Bronchial epithelial cell (primary cell): Measurements from ENCODE around the gene CYP2C19. TPM values are rescaled to one million over a fixed set of nuclear protein-coding genes. Genes with fewer than 3 reads are reported as not detected.
"Not testable (repeated sequence)": the region's sequence is repeated elsewhere in the genome, so short reads cannot be mapped to it uniquely, and the experiment has no call there.

Experiments
- DNase-seq: peaks from one replicate; pipeline ENCODE4 v3.0.0-alpha.2; 2010; ENCODE audit warnings: low read depth
- FAIRE-seq: peaks from 2 replicates; lab custom pipeline; 2011; peaks lifted over from hg19 to GRCh38; lab: Jason Lieb, UNC
- H3K27me3 ChIP-seq: 2 replicates; pipeline ENCODE4 v1.5.1; 2011; ENCODE audit warnings: low read length; ENCODE audit not compliant: control insufficient read depth, insufficient read depth
- H3K36me3 ChIP-seq: 2 replicates; pipeline ENCODE4 v1.5.1; 2011; ENCODE audit warnings: low read length; ENCODE audit not compliant: control insufficient read depth, insufficient read depth
- H3K4me3 ChIP-seq: 2 replicates; pipeline ENCODE4 v1.5.1; 2011; ENCODE audit warnings: mild to moderate bottlenecking, low read depth, low read length, control low read depth
- total RNA-seq: library from RNA; depleted of rRNA; stranded (reverse); fragments of >200 nt; gene quantifications from 2 replicates; pipeline ENCODE4 v1.2.1, GENCODE V29; 2014
- TF ChIP-seq, protein P1 (sequence below): IDR thresholded peaks from 2 replicates; pipeline ENCODE4 v1.5.1; 2011; ENCODE audit warnings: mild to moderate bottlenecking, moderate library complexity, low read length, control low read depth, inconsistent platforms; ENCODE audit not compliant: insufficient read depth, severe bottlenecking

The CYP2C19 gene
- total RNA-seq, 1 donor from 2014 or later, result 0.26 TPM

GRCh38 chr10:94757916-94758315 lies 4.6 kb upstream of the CYP2C19 start:
- no peak for FAIRE-seq
- H3K27me3 ChIP-seq, result no peaks in the 10 kb centered on the region
- DNase-seq, result no peak
- H3K4me3 ChIP-seq, result no peak overlapping the region
- no peaks in the 10 kb centered on the region for H3K36me3 ChIP-seq
- TF ChIP-seq, protein P1, sequence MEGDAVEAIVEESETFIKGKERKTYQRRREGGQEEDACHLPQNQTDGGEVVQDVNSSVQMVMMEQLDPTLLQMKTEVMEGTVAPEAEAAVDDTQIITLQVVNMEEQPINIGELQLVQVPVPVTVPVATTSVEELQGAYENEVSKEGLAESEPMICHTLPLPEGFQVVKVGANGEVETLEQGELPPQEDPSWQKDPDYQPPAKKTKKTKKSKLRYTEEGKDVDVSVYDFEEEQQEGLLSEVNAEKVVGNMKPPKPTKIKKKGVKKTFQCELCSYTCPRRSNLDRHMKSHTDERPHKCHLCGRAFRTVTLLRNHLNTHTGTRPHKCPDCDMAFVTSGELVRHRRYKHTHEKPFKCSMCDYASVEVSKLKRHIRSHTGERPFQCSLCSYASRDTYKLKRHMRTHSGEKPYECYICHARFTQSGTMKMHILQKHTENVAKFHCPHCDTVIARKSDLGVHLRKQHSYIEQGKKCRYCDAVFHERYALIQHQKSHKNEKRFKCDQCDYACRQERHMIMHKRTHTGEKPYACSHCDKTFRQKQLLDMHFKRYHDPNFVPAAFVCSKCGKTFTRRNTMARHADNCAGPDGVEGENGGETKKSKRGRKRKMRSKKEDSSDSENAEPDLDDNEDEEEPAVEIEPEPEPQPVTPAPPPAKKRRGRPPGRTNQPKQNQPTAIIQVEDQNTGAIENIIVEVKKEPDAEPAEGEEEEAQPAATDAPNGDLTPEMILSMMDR, result no peak

DNA sequence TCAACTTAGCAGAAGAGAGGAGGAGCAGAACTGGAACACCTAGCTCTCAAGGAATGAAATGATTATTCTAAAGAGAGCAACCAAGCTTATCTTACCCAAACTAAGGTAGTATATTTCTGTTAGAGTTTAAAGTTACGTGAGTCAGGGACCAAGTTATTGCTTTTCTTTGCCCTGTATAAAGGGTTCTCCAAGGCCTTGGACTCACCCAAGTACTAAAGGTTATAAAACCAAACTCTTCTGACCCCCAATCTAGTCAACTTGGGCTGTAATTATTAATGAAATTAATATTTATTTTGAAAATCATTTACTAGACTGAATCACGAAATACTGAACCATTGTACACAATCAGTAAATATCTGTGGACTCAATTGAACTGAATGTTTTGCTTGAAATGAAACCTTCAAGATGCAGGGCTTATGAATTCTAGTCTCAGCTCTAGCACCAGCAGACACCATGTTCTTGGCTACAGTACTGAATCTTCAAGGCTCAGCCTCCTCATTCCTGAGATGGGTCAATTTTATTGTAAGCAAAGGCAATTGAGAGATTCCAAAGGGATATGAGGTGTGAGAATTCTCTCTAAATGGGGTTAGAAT lies 1.8 kb upstream of the CYP2C19 start:
- H3K27me3 ChIP-seq, result no peaks in the 10 kb centered on the region
- TF ChIP-seq, protein P1, result no peak
- H3K36me3 ChIP-seq, result no peaks in the 10 kb centered on the region
- DNase-seq, result no peak
- FAIRE-seq, result no peak
- H3K4me3 ChIP-seq, result no peak overlapping the region

GRCh38 chr10:94775425-94775824 lies 12.9 kb downstream of the CYP2C19 start:
- H3K36me3 ChIP-seq, FAIRE-seq: not testable (repeated sequence)

DNA sequence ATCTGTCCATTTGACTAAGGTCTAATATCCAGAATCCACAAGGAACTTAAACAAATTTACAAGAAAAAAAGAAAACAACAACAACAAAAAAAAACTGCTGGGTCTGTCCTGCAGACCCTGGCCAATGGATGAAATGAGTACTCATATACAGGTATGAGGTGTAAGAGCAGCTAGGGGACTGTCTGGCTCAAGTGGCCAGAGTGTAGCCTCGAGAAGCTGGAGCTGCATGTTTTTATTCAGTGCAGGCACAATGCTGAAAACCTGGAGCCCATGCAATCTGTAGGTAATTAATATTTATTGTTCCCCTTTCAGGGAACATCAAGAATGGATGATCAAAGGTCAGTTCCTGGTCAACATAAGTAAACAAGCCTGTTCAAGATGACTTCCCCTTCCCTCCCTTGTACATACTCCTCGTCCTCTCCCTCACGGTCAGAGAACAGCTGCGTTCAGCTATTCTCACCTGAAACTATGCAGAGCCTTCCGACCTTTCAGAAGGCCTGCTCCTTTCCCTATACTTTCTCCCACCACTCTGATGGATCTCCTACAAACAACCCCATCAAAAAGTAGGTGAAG lies 15.5 kb downstream of the CYP2C19 start:
- FAIRE-seq (no peak), DNase-seq (no peak)
- TF ChIP-seq, protein P1, result no peak

More at GRCh38 chr10:94775425-94775824, 12.9 kb downstream of the CYP2C19 start:
- H3K4me3 ChIP-seq, H3K27me3 ChIP-seq, DNase-seq: not testable (repeated sequence)

DNA sequence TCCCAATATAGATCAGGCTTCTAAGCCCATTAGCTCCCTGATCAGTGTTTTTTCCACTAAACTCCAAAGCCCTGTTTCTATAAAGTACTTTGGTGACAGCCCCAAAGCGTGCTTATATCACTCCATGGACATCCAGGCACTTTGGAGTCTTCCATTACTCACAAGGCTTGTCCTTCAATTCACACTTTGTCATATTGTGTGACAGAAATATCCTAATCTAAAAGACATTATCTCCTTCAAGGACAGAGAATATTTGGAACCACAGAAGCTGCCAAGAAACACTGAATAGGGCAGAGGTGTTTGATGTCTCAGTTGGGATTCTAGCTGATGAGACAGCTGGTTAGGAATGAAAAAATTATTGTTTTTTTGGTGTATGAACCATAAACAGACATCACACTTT lies 18.4 kb downstream of the CYP2C19 start:
- TF ChIP-seq, protein P1, result no peak
- no peaks in the 10 kb centered on the region for H3K36me3 ChIP-seq
- no peak overlapping the region for H3K4me3 ChIP-seq
- H3K27me3 ChIP-seq, result no peaks in the 10 kb centered on the region
- FAIRE-seq (no peak), DNase-seq (no peak)

More for the DNA sequence above, 15.5 kb downstream of the CYP2C19 start:
- H3K27me3 ChIP-seq, result no peaks in the 10 kb centered on the region
- H3K4me3 ChIP-seq, result no peak overlapping the region
- no peaks in the 10 kb centered on the region for H3K36me3 ChIP-seq

DNA sequence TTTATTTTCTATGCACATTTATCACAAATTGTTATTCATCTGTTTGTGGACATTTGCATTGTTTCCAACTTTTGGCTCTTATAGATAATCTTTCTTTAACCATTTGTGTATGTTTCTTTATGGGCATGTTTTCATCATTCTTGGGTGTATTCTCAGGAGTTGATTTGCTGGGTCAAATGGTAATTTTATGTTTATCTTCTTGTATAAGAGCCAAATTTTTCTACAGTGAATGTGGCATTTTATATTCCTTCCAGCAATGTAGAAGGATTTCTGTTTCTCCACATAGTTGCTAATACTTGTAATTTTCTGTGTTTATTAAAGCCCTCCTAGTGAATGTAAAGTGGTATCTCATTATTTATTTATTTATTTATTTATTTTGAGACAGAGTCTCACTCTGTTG lies 21.8 kb downstream of the CYP2C19 start:
- DNase-seq, result no peak
- TF ChIP-seq, protein P1, result no peak
- Histone ChIP-seq H3K27me3 (no peaks in the 10 kb centered on the region), H3K4me3 (no peak overlapping the region), H3K36me3 (no peaks in the 10 kb centered on the region)
- FAIRE-seq, result no peak
